HepG2 (cell line): Measurements from ENCODE around the gene EPS8L3.

Experiments
- CHD4 ChIP-seq: fragments of 200-600 bp; sonication (generic); IDR thresholded peaks from 2 replicates; pipeline ENCODE4 v1.7.0; 2017; ENCODE audit warnings: mild to moderate bottlenecking, low read length, borderline replicate concordance
- ELF1 ChIP-seq: sonication (generic); formaldehyde crosslinking; IDR thresholded peaks from 2 replicates; pipeline ENCODE4 v1.4.0; 2020; ENCODE audit warnings: missing genetic modification reagents
- ESRRA ChIP-seq: sonication (generic); formaldehyde crosslinking; IDR thresholded peaks from 2 replicates; pipeline ENCODE4 v1.5.1; 2020; ENCODE audit warnings: mild to moderate bottlenecking, low read depth, missing genetic modification reagents
- GABPA ChIP-seq, 2 experiments: IDR thresholded peaks; 2 replicates each; pipeline ENCODE4 v1.6.1; 2011 to 2016; ENCODE audit warnings: low read depth in 2 of 2, low read length in 1 of 2, missing biosample characterization in 1 of 2, missing genetic modification characterization in 1 of 2
- MLLT10 ChIP-seq: sonication (generic); formaldehyde crosslinking; IDR thresholded peaks from 2 replicates; pipeline ENCODE4 v1.4.0; 2020; ENCODE audit warnings: missing genetic modification reagents
- PLRG1 ChIP-seq: fragments of 450-650 bp; conservative IDR thresholded peaks from 2 replicates; pipeline ENCODE4 v1.6.1; 2016
- POLR2AphosphoS2 ChIP-seq: IDR thresholded peaks from 2 replicates; pipeline ENCODE4 v1.6.1; 2011; ENCODE audit warnings: low read depth, low read length, improper control_type of control experiment
- TF ChIP-seq, protein P1 (sequence below): sonication (generic); formaldehyde crosslinking; conservative IDR thresholded peaks from 2 replicates; pipeline ENCODE4 v1.4.0; 2020; ENCODE audit warnings: missing genetic modification reagents
- TF ChIP-seq, protein P2 (sequence below): sonication (generic); formaldehyde crosslinking; IDR thresholded peaks from 2 replicates; pipeline ENCODE4 v1.5.0; 2020; ENCODE audit warnings: mild to moderate bottlenecking, missing genetic modification reagents, moderate library complexity

DNA sequence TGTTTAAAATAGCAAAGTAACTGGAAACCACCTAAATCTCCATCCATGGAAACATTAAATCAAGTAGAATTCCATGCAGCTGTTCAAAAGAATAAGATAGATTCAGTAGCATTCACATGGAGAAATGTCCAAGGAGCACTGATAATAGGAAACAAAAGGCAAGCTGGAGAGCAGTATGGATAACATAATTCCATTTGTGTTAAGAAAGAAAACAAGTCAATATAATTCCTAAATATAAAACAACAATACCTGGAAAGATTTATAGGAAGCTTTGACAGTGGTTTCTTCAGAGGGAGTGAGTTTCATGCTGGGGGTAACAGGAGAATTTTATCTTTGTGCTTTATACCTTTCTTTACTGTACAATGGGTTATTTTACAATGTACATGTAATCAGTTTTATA, 36.6 kb upstream of the EPS8L3 start:
- TF ChIP-seq MLLT10 (CRISPR knock-in tag) (no peak), PLRG1 (no peak), POLR2AphosphoS2 (no peak), ESRRA (CRISPR knock-in tag) (no peak), CHD4 (no peak), GABPA (IDR thresholded peaks at IDR 0.05; ENCODE audit: low read depth, low read length) (no peak), GABPA (CRISPR knock-in tag; IDR thresholded peaks at IDR 0.05; ENCODE audit: low read depth) (no peak), ELF1 (CRISPR knock-in tag) (no peak)
- TF ChIP-seq, protein P1, sequence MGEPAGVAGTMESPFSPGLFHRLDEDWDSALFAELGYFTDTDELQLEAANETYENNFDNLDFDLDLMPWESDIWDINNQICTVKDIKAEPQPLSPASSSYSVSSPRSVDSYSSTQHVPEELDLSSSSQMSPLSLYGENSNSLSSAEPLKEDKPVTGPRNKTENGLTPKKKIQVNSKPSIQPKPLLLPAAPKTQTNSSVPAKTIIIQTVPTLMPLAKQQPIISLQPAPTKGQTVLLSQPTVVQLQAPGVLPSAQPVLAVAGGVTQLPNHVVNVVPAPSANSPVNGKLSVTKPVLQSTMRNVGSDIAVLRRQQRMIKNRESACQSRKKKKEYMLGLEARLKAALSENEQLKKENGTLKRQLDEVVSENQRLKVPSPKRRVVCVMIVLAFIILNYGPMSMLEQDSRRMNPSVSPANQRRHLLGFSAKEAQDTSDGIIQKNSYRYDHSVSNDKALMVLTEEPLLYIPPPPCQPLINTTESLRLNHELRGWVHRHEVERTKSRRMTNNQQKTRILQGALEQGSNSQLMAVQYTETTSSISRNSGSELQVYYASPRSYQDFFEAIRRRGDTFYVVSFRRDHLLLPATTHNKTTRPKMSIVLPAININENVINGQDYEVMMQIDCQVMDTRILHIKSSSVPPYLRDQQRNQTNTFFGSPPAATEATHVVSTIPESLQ (CRISPR knock-in tag) = no peak
- TF ChIP-seq, protein P2, sequence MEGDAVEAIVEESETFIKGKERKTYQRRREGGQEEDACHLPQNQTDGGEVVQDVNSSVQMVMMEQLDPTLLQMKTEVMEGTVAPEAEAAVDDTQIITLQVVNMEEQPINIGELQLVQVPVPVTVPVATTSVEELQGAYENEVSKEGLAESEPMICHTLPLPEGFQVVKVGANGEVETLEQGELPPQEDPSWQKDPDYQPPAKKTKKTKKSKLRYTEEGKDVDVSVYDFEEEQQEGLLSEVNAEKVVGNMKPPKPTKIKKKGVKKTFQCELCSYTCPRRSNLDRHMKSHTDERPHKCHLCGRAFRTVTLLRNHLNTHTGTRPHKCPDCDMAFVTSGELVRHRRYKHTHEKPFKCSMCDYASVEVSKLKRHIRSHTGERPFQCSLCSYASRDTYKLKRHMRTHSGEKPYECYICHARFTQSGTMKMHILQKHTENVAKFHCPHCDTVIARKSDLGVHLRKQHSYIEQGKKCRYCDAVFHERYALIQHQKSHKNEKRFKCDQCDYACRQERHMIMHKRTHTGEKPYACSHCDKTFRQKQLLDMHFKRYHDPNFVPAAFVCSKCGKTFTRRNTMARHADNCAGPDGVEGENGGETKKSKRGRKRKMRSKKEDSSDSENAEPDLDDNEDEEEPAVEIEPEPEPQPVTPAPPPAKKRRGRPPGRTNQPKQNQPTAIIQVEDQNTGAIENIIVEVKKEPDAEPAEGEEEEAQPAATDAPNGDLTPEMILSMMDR = no peak
